22Rv1 (cell line): ENCODE results near the gene LMF2.

Experiments
- ZFX ChIP-seq: fragments of 450-650 bp; IDR thresholded peaks from 2 replicates; pipeline ENCODE4 v1.6.1; 2017; ENCODE audit warnings: antibody characterized with exemption, borderline replicate concordance
- TF ChIP-seq, protein P1 (sequence below): fragments of 450-650 bp; IDR thresholded peaks from 2 replicates; pipeline ENCODE4 v1.5.1; 2017; ENCODE audit warnings: mild to moderate bottlenecking

- no peak for TF ChIP-seq ZFX
- TF ChIP-seq, protein P1, sequence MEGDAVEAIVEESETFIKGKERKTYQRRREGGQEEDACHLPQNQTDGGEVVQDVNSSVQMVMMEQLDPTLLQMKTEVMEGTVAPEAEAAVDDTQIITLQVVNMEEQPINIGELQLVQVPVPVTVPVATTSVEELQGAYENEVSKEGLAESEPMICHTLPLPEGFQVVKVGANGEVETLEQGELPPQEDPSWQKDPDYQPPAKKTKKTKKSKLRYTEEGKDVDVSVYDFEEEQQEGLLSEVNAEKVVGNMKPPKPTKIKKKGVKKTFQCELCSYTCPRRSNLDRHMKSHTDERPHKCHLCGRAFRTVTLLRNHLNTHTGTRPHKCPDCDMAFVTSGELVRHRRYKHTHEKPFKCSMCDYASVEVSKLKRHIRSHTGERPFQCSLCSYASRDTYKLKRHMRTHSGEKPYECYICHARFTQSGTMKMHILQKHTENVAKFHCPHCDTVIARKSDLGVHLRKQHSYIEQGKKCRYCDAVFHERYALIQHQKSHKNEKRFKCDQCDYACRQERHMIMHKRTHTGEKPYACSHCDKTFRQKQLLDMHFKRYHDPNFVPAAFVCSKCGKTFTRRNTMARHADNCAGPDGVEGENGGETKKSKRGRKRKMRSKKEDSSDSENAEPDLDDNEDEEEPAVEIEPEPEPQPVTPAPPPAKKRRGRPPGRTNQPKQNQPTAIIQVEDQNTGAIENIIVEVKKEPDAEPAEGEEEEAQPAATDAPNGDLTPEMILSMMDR = no peak
Measured at GRCh38 chr22:50523458-50523805, 15.9 kb upstream of the LMF2 start.
